Ovary (tissue), 9 donors: ENCODE measurements around the gene ZNF525. TPM values are rescaled to one million over a fixed set of nuclear protein-coding genes. Genes with fewer than 3 reads are reported as not detected.

Experiments
- DNase-seq, 5 donors: peaks; one replicate each; pipeline ENCODE4 v3.0.0-alpha.2; 2019 to 2020
- H3K27ac ChIP-seq, 2 donors: fragments of 200-600 bp; one replicate each; pipeline versions ENCODE4 v1.5.1 to v1.8.0; 2019 to 2022
- H3K27me3 ChIP-seq: fragments of 200-600 bp; one replicate; pipeline ENCODE4 v1.8.0; 2022
- H3K36me3 ChIP-seq: fragments of 200-600 bp; sonication (generic); one replicate; pipeline ENCODE4 v1.5.1; 2019
- H3K4me1 ChIP-seq: one replicate; pipeline ENCODE4 v1.8.1; 2013; ENCODE audit warnings: mild to moderate bottlenecking, moderate library complexity; ENCODE audit not compliant: insufficient read depth
- H3K4me3 ChIP-seq: fragments of 200-600 bp; sonication (generic); one replicate; pipeline ENCODE4 v1.5.1; 2017
- H3K9me3 ChIP-seq, 2 donors: fragments of 200-600 bp in 1 of 2; sonication (generic) in 1 of 2; one replicate each; pipeline versions ENCODE4 v1.5.1 to v1.8.1; 2013 to 2019; ENCODE audit warnings: mild to moderate bottlenecking in 1 of 2, moderate library complexity in 1 of 2
- CTCF ChIP-seq, 3 donors: fragments of 450-650 bp in 2 of 3; fragments of 200-600 bp in 1 of 3; IDR thresholded peaks; one replicate each; pipeline versions ENCODE4 v1.5.1 to v1.8.0; 2016 to 2022; ENCODE audit warnings: antibody characterized with exemption in 3 of 3, mild to moderate bottlenecking in 1 of 3
- EP300 ChIP-seq: sonication (generic); formaldehyde crosslinking; IDR thresholded peaks from one replicate; pipeline ENCODE4 v1.6.1; 2017; ENCODE audit warnings: antibody characterized with exemption
- POLR2A ChIP-seq: fragments of 450-650 bp; IDR thresholded peaks from one replicate; pipeline ENCODE4 v1.6.1; 2017; ENCODE audit warnings: antibody characterized with exemption, mild to moderate bottlenecking, moderate library complexity
- WGBS, 3 donors: extraction: QIAGEN DNeasy Blood & Tissue Kit in 1 of 3; methylation state at CpG; one replicate each; pipeline versions ENCODE4 v1.1.5 to v1.1.7; 2013 to 2017; 5-methylcytosine and 5-hydroxymethylcytosine counted together
- intact Hi-C, 4 donors: fragments of 100-400 bp; cut with DNase I; formaldehyde crosslinking; loops; one replicate each; pipeline versions ENCODE4 v1.11.0 to v1.15.1; 2022 to 2023
- polyA plus RNA-seq, 2 donors: library from polyadenylated mRNA; stranded (reverse); fragments of 200-250 nt in 1 of 2; fragments of 350-450 nt in 1 of 2; fragmentation: Illumina TruSeq in 1 of 2; extraction: RNeasy Lipid Tissue Mini Kit (QIAGEN cat#74804) in 1 of 2; gene quantifications; one replicate each; pipeline ENCODE4 v1.2.3, GENCODE V29; 2013 to 2014
- total RNA-seq, 7 donors: library from RNA; depleted of rRNA in 2 of 7; stranded (reverse); fragments of >200 nt in 2 of 7; fragmentation: NEBNext Ultra II Directional in 3 of 7; extraction: Animal tissue kit (Norgen Biotek cat#: 25700) in 3 of 7; gene quantifications; one replicate each; pipeline versions ENCODE4 v1.1.0 to v1.2.4, GENCODE V29; 2016 to 2023
- donor health status: DM: no; HTN: no; CAD: no; lungs with moderate emphysema.
- donor health status: DM: no; HTN: no; CAD: no.
- donor health status: Bipolar disorder and iron deficiency.
- donor health status: DM: yes; HTN: yes; CAD: no.
- donor health status: DM: no; HTN: no; CAD: no.
- donor health status: DM: yes; HTN: yes; CAD: no.

The ZNF525 gene
- total and polyA plus RNA-seq, 9 donors = 4.0 to 25.7 (median 18.7) TPM

- Histone ChIP-seq H3K9me3 (no peaks in the 10 kb centered on the region), H3K36me3 (no peaks in the 10 kb centered on the region), H3K27me3 (no peaks in the 10 kb centered on the region), H3K27ac (peak overlapping the region; percentile 33 to 76), H3K4me1 (no peaks in the 10 kb centered on the region), H3K4me3 (peak overlapping the region; percentile 66)
- TF ChIP-seq CTCF (IDR thresholded peaks at IDR 0.05) (no peak), EP300 (no peak), POLR2A (no peak)
- 0 to 1% (median 0%) methylated on average over 23 to 32 of the region's 32 CpGs for WGBS, 3 donors
- intact Hi-C loops = no loop called here
- peak in 2 of 5 donors; percentile 36 to 56 for DNase-seq
Observed at GRCh38 chr19:53365899-53366493, 491 bp downstream of the ZNF525 start.

GRCh38 chr19:53372196-53372595 is 6.7 kb downstream of the ZNF525 start:
- Histone ChIP-seq H3K9me3 (no peaks in the 10 kb centered on the region), H3K4me1 (no peaks in the 10 kb centered on the region), H3K27me3 (no peaks in the 10 kb centered on the region), H3K27ac (no peak overlapping the region), H3K4me3 (no peak overlapping the region), H3K36me3 (no peaks in the 10 kb centered on the region)
- 81 to 93% (median 87%) methylated on average over 4 of the region's 4 CpGs for WGBS, 3 donors
- intact Hi-C loops = no loop called here
- no peak for DNase-seq
- TF ChIP-seq EP300 (no peak), POLR2A (no peak), CTCF (IDR thresholded peaks at IDR 0.05) (no peak)

- Histone ChIP-seq H3K27me3 (no peaks in the 10 kb centered on the region), H3K27ac (no peak overlapping the region), H3K36me3 (no peaks in the 10 kb centered on the region), H3K4me3 (no peak overlapping the region), H3K4me1 (no peaks in the 10 kb centered on the region), H3K9me3 (no peaks in the 10 kb centered on the region)
- TF ChIP-seq CTCF (IDR thresholded peaks at IDR 0.05) = no peak
- no peak for TF ChIP-seq POLR2A
- no peak for TF ChIP-seq EP300
- WGBS, 3 donors = 57 to 71% (median 71%) methylated on average over 3 of the region's 3 CpGs
- intact Hi-C loops = no loop called here
- no peak for DNase-seq
Observed at GRCh38 chr19:53374288-53374687, 8.8 kb downstream of the ZNF525 start.

GRCh38 chr19:53374743-53375142 is 9.2 kb downstream of the ZNF525 start:
- H3K27ac ChIP-seq = no peak overlapping the region
- no peaks in the 10 kb centered on the region for H3K27me3 ChIP-seq
- DNase-seq = no peak
- WGBS, 3 donors = 88 to 94% (median 93%) methylated on average over 1 of the region's 1 CpG
- H3K4me3 ChIP-seq = no peak overlapping the region
- H3K36me3 ChIP-seq = no peaks in the 10 kb centered on the region
- intact Hi-C loops = no loop called here
- H3K9me3 ChIP-seq = no peaks in the 10 kb centered on the region
- no peak for TF ChIP-seq POLR2A
- no peaks in the 10 kb centered on the region for H3K4me1 ChIP-seq

GRCh38 chr19:53381376-53381775 is 15.9 kb downstream of the ZNF525 start:
- no peak for DNase-seq
- H3K27ac ChIP-seq = no peak overlapping the region
- no peaks in the 10 kb centered on the region for H3K36me3 ChIP-seq
- intact Hi-C loops = no loop called here
- WGBS, 3 donors = 97 to 99% (median 99%) methylated on average over 3 of the region's 3 CpGs
- no peak overlapping the region for H3K4me3 ChIP-seq
- no peaks in the 10 kb centered on the region for H3K27me3 ChIP-seq
- no peaks in the 10 kb centered on the region for H3K9me3 ChIP-seq
- TF ChIP-seq POLR2A (no peak), EP300 (no peak), CTCF (IDR thresholded peaks at IDR 0.05) (no peak)
- no peaks in the 10 kb centered on the region for H3K4me1 ChIP-seq
